ENCODE results near the gene G6PC2.
"Not testable (repeated sequence)": the region's sequence is repeated elsewhere in the genome, so short reads cannot be mapped to it uniquely, and the experiment has no call there.

The G6PC2 gene, protein sequence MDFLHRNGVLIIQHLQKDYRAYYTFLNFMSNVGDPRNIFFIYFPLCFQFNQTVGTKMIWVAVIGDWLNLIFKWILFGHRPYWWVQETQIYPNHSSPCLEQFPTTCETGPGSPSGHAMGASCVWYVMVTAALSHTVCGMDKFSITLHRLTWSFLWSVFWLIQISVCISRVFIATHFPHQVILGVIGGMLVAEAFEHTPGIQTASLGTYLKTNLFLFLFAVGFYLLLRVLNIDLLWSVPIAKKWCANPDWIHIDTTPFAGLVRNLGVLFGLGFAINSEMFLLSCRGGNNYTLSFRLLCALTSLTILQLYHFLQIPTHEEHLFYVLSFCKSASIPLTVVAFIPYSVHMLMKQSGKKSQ

DNA sequence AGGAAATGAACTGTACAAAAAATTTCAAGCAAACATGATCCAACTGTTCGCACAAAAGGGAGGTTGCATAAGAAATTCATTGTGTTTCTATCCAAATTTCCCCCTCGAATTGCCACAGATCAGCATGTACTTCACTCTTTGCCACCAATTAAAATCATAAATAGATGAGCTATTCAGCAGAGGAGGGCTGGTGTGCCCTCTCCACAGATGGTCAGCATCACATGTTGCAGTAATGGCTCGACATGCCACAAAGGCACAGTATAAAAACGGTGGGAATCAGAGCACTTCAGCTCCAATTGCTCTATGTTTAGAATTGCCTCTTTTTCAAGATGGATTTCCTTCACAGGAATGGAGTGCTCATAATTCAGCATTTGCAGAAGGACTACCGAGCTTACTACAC, at the start of gene G6PC2:
Gene G6PC2 (plus strand): TSS at position 289 of the 400 bp plus-strand sequence. CDS start 41 bp downstream, at position 330.
- DNase-seq (ENCODE audit: low spot score) = no peak

DNA sequence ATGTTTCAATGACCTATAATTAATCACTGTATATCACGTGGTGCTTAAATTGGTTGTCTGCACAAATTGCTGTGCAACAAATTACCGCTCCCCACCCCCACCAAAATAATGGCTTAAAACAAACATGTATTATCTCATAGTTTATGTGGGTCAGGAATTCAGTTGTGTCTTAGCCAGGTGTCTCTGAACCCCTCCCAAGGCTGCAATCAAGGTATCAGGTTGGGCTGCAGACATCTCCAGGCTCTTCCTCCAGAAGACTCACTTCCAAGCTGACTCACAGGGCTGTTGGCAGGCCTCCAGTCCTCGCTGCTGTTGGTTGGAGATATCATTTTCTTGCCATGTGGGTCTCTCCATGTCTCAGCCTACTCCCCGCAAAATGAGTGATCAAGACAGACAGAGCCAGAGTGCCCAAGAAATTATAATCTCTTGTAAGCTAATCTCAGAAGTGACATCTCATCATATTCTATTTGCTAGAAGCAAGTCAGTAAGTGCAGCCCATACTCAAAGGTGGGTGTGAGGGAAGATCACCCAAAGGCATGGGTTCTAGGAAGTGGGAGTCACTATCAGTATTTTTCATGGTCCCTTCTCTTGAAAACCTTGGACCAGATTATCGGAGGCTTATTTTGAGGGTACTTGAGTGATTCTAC, 49.3 kb upstream of the G6PC2 start:
- DNase-seq (ENCODE audit: low spot score) = no peak

DNA sequence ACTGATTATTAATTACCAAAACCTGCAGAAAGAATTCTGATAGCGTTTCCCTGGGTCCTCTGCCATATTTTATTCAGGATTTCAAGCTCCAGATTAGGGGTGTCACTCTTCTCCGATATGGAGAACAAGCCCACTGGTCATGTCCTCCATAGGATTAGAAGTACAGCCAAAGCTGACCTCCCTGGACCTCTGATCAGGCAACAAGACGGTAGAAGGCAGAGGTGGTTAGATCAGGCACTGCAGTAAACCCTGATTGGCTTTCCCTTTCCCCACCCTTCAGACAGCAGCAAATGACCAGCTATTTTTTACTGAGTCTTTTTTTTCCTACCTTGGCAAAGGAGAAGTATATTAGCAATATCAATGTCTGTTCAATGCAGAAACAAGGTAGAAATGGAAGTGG, 48.6 kb upstream of the G6PC2 start:
- DNase-seq (ENCODE audit: low spot score) = no peak

DNA sequence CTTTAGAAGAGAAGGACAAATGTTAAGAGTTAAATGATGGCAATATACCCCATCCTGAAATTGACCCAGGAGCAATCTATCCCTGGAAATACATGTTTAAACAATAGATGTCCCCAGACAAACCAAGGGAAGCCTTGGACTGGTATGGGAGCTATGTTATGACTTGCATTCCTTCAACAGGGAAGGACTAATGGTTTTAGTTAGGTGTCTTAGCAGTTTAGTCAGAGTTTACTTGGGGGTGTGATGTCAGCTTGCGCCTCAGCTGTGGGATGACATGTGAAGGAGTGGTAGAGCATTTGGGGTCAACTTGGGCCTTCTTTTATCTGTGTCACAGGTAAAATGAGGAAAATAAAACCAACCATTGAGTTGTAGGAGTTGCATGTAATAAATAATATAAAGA, 47.6 kb upstream of the G6PC2 start:
- DNase-seq (ENCODE audit: low spot score) = no peak

DNA sequence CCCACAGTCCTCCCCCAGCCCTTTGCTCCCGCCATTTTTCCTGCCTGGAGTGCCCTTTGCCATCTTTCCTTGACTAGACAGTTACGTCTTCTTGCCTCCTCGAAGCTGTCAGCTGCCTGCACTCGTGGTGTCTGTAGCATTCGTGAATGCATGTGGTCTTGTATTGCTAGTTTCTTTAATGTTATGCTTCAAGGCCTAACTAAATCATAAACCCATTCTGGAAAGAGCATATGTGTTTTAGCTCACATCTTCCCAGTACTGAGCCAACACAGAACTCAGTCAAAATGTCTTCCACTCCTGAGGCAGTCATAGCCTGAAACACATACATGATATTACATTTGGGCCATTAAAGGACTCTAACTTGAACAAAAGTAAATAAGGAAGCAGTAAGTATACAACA, 46.4 kb upstream of the G6PC2 start:
- no peak for DNase-seq (ENCODE audit: low spot score)

DNA sequence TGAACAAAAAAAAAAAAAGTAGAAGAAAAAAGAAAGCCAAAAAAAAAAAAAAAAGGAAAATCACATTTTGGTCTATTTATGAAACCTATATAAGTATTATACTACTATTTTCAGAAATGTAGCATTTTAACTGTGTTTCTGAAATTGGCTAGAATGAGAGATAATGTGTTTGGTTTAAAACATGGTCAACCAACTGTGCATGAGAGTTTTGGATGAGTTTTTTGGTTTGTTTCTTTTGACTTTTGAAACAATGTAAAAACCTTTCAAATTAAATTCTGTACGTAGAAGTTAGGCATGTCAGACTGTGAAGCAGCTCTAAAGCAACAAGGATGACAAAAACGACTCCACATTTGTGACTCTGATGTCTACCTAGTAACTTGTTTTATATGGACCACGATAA, 45.5 kb upstream of the G6PC2 start:
- no peak for DNase-seq (ENCODE audit: low spot score)

DNA sequence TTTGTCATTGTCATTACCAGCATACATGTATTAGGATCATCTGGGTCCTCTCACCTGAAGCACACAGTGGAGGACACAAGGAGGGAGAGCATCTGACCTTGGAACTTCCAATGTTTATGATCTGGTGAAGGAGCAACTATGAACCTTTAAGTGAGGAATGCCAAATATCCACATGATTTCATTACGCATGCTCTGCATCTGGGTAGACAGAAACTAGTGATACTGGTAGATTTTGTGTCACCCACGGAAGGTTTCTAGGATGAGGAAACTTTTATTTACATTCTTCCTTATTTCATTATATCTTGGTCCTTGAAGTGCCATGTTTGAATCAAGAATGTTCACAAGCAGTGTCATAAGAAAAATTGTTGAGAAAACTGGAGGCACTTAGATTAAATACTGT, 42.9 kb upstream of the G6PC2 start:
- DNase-seq (ENCODE audit: low spot score) = no peak

DNA sequence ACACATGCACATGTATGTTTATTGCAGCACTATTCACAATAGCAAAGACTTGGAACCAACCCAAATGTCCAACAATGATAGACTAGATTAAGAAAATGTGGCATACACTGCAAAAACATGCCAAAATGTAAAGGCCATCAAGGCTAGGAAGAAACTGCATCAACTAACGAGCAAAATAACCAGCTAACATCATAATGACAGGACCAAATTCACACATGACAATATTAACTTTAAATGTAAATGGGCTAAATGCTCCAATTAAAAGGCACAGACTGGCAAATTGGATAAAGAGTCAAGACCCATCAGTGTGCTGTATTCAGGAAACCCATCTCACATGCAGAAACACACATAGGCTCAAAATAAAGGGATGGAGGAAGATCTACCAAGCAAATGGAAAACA, 33.9 kb upstream of the G6PC2 start:
- not testable (repeated sequence) for DNase-seq (ENCODE audit: low spot score)

DNA sequence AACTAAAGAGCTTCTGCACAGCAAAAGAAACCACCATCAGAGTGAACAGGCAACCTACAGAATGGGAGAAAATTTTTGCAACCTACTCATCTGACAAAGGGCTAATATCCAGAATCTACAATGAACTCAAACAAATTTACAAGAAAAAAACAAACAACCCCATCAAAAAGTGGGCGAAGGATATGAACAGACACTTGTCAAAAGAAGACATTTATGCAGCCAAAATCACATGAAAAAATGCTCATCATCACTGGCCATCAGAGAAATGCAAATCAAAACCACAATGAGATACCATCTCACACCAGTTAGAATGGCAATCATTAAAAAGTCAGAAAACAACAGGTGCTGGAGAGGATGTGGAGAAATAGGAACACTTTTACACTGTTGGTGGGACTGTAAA, 30.7 kb upstream of the G6PC2 start:
- not testable (repeated sequence) for DNase-seq (ENCODE audit: low spot score)

DNA sequence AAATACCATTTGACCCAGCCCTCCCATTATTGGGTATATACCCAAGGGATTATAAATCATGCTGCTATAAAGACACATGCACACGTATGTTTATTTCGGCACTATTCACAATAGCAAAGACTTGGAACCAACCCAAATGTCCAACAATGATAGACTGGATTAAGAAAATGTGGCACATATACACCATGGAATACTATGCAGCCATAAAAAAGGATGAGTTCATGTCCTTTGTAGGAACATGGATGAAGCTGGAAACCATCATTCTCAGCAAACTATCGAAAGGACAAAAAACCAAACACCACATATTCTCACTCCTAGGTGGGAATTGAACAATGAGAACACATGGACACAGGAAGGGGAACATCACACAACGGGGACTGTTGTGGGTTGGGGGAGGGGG, 30.3 kb upstream of the G6PC2 start:
- DNase-seq (ENCODE audit: low spot score) = not testable (repeated sequence)

DNA sequence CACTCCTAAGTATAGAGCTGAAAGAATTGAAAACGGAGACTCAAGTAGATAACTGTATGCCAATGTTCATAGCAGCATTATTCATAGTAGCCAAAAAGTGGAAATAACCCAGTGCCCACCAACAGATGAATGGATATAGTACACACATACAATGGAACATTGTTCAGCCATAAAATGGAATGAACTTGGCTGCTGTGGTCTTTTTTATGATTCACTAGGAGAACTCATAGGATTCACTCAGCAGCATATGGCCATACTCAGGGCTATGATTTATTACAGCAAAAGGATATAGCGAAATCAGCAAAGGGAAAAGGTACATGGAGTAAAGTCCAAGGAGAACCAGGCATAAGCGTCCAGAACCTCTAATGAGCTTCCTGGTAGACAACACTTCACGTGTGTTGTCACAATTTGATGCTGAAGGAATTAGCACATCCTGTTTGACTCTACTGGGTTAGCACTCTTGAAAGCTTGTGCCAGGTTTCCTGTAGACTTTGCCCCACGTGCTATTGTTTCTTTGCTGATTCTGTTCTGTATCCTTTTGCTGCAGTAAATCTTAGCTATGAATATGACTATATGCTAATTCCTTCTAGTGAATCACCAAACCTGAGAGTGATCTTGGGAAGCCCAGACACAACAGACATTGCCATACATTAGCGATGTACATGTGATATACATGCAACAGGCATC, 26.6 kb upstream of the G6PC2 start:
- DNase-seq (ENCODE audit: low spot score) = no peak

DNA sequence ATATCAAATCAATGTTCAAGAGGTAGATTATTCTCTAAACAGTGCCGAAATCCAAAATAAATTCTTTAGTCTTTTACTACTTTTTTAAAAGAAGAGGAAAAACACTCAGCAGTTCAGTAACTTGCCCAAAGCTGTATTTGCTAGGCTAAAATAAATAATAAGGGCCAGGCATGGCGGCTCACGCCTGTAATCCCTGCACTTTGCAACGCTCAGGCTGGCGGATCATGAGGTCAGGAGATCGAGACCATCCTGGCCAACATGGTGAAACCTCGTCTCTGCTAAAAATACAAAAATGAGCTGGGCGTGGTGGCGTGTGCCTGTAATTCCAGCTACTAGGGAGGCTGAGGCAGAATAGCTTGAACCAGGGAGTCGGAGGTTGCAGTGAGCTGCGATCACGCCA, 18.9 kb upstream of the G6PC2 start:
- DNase-seq (ENCODE audit: low spot score) = not testable (repeated sequence)

DNA sequence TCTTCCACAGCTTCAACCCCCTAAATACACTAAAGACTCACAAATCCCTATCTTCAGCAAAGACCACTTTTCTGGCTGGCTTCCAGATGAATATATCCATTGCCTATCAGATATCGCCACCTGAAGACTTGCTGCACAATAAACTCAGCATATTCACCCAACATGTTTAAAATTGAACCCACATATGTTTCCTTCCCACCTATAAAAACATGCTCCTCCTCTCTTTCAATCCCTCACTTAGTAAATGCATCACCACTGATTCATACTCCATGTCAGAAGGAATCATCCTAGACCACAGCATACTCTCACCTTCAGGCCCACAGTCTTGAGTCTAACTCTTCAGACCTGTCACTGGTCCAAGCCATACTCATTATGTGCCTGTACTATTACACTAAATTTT, 16.1 kb upstream of the G6PC2 start:
- no peak for DNase-seq (ENCODE audit: low spot score)

DNA sequence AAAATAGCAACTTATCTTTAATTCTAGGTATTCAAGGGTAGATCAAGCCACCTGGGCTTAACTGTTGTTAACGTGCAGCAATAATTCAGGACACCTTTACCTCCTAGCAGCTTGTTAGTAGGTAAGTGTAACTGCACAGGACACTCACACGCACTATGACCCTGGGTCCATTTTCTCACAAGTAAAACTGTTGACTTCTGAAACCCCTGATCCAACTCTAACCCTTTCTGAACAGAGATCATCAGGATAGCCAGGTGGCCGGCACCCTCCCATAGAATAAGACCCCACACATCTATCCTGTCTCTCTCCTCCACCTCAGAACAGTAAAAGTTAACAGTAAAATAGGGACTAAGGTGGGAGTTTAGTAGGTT, 11.5 kb upstream of the G6PC2 start:
- DNase-seq (ENCODE audit: low spot score) = no peak

DNA sequence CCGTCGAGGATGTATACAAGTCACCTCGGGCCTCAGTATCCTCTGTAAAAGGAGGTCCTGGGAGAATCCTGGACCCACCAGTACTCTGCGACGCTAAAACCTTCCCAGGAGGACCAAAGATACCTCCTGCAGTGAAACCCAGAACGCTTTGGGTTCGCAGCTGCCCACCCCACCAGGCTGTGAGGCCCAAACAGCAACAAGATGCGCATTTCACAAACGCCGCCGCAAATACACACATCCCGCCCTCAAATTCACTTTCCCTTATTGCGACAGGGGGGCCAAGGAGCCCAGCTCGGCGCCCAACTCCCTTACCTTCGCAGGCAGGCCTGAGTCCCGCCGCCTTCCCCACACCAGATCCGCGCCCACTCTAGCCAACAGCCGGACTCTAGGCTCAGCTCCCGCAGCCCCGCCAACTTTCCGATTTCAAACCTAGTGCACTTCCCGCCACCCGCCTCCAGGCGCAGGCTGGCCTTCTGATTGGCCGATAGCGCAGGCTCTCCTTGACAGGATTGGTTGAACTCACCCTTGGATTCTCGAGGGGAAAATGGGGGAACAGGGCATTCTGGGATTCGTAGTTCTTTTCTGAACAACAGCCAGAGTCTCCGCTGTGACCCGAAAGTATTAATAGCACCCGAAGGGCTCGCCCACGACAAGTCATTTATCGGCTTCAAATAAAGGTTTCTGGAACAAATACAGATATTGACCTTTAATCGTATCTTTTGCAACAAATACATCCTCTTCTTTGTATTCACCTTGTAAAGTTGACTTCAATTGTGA, 10.9 kb upstream of the G6PC2 start, which contains the start of gene SPC25:
Gene SPC25 (minus strand): TSS at position 425 of the 777 bp plus-strand sequence. CDS start 911 bp downstream, outside the sequence.
- peak; percentile 87 for DNase-seq (ENCODE audit: low spot score)

DNA sequence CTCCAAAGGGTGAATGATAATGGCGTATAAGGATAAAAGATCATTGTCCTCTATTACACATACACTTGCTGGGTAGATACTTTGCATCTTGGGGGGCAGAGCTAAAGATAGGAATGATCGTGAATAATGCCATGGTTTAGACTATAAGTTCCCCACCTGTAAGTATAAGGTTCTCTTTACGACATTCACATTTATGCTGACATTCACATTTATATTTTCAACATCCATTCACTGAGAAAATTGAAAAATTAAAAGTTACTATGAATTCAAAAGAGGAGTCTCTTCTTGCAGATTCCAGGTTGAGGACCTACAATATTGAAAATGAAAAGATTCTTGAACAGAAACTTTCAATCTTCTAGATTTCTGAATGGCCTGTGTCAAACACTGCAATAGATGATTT, 8.8 kb upstream of the G6PC2 start:
- no peak for DNase-seq (ENCODE audit: low spot score)

DNA sequence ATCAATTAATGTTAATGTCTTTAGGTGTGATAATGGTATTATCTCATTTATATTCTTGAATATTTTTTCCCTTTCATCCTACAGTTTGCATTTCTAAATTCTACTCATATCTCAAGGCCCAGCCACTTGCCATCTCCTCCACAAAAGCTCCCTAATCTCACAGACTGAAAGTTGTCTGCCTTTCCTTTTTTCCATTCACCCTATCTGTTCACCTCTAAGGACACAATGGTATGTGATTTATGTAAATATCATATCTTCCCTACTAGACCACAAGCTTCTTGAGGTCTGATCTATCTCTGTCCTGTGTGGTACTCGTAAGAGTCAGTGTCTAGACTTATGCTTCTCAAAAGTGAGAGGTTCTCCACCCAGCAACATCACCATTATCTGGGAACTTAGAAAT, 7.0 kb upstream of the G6PC2 start:
- DNase-seq (ENCODE audit: low spot score) = no peak

DNA sequence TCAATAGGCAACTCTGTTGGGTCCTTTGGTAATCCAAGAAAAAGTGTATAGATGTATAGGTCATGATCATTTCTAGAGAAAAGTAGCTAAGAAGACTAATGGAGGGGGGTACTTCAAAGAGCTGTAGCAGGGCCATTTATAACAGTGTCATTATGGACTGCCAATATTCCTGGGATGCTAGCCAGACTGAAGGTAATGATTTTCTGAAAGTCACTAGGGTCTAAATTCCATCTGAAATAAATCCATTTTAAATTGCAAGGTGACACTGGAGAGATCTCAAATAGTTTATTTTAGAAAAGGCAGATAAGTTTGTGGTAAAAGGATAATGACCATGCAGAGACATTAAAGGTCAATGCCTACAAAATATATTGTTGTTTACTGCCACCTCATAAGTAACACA, 6.4 kb upstream of the G6PC2 start:
- no peak for DNase-seq (ENCODE audit: low spot score)

DNA sequence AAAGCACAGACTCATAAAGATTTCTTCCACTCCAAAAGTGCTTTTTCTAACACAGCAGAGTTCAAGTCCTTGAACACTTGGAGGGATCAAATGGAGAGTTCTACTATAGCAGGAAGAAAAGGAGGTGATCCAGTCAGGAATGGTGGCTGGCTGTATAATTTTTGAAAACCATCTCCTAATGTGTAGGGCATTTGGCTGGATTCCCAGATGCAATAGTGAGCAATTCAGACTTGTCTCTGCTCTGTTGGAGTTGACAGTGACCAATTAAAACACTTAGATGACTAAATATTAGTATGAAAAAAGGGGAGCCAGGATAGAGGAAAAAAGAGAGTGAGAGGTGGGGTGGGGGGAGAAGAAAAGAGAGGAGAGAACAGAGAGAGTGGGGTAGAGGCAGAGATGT, 5.3 kb upstream of the G6PC2 start:
- no peak for DNase-seq (ENCODE audit: low spot score)

DNA sequence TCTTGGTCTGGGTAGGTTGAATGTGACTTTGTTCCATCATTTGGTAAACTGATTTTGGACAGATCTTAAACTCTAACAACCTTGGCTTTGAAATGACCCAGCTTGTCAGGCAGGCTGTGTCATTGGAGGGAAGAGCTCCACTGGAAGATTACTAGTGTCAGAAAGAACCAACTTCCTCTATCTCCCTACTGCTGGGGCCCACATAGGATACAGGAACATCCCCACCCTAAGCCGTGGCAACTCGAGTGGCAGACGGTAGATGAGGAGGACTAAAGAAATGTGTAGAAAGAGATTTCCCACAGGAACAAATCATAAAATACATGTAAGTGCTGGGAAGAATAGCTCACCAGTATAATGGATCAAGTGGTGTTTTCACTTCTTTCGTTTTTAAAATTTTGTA, 4.3 kb upstream of the G6PC2 start:
- no peak for DNase-seq (ENCODE audit: low spot score)

DNA sequence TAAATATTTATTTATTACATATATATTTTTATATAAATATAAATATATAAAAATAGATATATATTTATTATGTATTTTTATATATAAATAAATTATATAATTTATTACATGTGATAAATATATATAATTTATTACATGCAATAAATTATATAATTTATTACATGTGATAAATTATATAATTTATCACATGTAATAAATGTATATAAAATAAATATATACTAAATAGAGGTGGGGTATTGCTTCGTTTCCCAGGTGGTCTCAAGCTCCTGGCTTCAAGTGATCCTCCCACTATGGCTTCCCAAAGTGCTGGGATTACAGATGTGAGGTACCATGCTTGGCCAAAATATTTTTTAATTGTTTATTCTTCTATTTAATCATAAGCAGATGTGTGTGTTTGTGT, 3.6 kb upstream of the G6PC2 start:
- no peak for DNase-seq (ENCODE audit: low spot score)

DNA sequence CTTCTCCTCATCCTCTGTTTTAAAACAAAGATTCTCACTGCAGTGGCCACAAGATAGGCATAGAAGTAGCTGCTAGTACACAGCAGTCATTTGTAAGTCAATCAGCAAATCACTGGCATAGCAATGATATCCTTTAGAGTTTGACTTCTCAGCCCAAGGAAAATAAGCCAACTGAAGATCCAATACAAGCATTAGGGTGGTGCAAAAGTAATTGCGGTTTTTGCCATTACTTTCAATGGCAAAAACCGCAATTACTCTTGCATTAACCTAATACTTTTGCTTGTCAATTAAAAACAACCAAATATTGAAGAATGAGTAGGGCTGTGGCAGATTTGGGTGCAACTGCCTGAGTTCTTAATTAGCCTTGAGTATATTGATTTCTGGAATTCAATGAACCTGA, 2.8 kb downstream of the G6PC2 start:
- no peak for DNase-seq (ENCODE audit: low spot score)
